Measurements from ENCODE around the gene INCENP.

INCENP gene

DNA sequence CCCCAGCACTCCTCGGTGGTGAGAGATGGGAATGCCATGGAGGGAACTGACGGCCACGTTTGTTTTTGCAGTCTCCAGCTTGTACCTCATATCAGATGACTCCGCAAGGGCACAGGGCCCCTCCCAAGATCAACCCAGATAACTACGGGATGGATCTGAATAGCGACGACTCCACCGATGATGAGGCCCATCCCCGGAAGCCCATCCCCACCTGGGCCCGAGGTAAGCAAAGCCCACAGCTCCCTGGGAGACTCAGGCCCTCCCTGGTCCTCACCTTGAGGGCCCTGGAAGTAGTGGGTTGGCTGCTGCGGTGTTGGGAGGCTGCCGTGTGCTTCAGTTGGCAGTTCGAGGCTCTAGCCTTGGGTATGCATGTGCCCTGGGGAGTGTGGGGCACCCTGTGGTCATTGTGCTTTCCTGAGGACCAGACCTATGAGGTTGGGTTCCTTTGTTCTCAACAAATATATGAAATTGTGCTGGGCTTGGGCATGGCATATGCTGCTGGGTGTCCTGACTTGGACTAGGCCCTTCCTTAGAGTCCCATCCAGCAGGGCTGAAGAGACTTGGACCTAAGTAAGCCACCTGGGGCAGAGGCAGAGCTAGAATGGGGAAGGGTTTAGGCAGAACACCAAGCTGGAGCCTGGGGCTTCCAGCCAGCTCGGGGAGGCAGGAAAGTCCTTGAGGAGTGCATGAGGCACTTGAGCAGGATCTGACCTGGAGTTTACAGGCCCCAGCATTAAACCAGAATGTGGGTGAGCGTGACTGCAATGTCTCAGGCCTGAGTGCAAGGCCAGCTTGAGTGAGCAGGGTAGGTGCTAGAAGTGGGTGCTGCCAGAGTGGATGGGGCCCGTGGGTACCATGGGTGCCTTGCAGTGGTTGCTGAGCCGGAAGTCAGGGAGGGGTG lies 26.4 kb downstream of the INCENP start:
- ChIA-PET POLR2A (ENCODE audit: low non-redundant PET) (no interaction called here), CTCF (no interaction called here)
- DNase-seq (ENCODE audit: low spot score), result no peak
- TF ChIP-seq, protein P1, sequence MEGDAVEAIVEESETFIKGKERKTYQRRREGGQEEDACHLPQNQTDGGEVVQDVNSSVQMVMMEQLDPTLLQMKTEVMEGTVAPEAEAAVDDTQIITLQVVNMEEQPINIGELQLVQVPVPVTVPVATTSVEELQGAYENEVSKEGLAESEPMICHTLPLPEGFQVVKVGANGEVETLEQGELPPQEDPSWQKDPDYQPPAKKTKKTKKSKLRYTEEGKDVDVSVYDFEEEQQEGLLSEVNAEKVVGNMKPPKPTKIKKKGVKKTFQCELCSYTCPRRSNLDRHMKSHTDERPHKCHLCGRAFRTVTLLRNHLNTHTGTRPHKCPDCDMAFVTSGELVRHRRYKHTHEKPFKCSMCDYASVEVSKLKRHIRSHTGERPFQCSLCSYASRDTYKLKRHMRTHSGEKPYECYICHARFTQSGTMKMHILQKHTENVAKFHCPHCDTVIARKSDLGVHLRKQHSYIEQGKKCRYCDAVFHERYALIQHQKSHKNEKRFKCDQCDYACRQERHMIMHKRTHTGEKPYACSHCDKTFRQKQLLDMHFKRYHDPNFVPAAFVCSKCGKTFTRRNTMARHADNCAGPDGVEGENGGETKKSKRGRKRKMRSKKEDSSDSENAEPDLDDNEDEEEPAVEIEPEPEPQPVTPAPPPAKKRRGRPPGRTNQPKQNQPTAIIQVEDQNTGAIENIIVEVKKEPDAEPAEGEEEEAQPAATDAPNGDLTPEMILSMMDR (conservative IDR thresholded peaks at IDR 0.05; ENCODE audit: low read depth), result no peak
- H3K27ac ChIP-seq, result no peak overlapping the region

DNA sequence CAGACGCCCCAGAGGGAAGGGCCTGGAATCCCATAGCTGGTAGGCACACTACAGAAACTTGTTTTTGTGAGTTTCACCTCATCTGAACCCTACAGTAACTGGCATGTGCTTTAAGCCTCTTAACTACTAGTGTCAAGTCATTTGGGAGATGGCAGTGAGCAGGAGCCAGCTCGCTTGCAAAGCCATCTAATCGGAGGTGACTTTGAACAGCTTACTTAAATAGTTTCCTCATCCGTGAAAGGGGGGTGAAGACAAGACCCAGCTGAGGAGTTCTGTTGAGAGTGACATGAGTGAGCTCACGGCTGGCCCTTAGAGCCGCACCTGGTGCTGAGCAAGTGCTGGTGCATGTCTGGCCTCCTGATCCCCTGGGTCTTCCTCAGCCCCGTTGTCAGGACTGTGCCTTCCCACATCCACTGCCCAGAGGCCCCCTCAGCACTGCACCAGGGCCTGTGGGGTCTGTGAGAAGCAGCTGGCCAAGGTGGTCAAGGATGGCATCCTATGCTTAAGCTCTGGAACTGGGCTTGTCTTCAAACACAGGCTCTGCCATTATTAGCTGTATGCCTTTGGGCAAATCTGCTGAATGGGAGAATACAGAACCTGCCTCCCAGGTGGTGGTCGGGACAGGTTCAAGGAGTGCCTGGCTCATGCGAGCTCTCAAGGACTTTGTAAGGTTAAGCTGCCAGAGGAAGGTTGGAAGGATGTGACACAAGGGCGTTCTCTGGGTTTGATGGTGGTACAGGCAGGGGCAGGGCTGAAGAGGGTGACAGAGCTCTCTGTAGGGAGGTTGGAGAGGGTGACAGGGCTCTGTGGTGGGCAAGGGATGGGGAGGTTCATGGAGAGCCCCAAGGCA lies 27.3 kb downstream of the INCENP start:
- ChIA-PET POLR2A (ENCODE audit: low non-redundant PET) (interaction anchor here (0.6 to 1.3 kb wide), 2 partner anchors 9 to 316 kb away, joined by 3 to 5 read pairs; no protein-coding TSS in a partner anchor), CTCF (no interaction called here)
- DNase-seq (ENCODE audit: low spot score), result no peak
- TF ChIP-seq, protein P1 (conservative IDR thresholded peaks at IDR 0.05; ENCODE audit: low read depth), result no peak
- no peak overlapping the region for H3K27ac ChIP-seq

- ChIA-PET CTCF (no interaction called here), POLR2A (ENCODE audit: low non-redundant PET) (interaction anchor here (1.3 kb wide), 1 partner anchor 10 kb away, joined by 3 read pairs; no protein-coding TSS in a partner anchor)
Measured at GRCh38 chr11:62151737-62152102, 27.9 kb downstream of the INCENP start.

DNA sequence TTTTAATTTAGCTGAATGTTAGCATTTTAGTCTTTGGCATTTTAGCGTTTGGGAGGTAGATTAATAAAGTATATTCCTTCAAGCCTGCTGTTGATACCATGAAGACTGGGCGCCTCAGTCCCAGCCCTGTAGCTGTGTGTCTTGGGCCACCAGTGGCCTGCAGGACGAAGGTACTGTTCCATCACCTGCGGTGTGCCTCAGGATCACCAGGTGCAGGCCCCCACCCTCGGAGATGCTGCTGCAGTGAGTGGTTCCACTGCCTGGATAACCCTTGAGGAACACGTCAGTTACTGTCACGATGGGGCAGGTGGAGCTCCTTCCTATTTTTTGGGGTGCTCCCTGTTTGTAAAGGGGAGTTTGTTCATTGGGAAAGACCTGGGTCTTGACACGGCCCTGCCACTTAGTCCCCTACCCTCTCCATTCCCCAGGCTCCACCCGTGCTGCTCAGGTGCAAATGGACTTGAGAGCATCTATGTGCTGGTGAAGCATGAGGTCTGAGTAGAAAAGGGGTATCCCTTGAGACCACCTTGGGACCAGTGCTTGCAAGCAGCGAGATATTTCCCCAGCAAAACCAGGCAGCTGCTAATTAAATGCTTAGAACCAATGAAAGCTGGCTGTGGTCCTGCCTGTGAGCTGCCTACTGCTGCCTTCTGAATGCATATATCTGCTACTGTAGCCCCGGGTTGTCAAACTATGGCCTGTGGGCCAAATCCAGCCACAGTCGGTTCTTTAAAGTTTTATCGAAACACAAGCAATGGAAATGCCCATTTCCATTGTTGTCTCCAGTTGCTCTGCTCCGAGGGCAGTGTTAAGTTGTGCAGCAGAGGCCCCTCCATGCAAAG lies 28.7 kb downstream of the INCENP start:
- no peak for DNase-seq (ENCODE audit: low spot score)
- TF ChIP-seq, protein P1 (conservative IDR thresholded peaks at IDR 0.05; ENCODE audit: low read depth), result no peak
- CTCF ChIA-PET, result interaction anchor here (0.6 kb wide), 1 partner anchor 289 kb away, joined by 3 read pairs; no protein-coding TSS in a partner anchor
- H3K27ac ChIP-seq, result no peak overlapping the region
- POLR2A ChIA-PET (ENCODE audit: low non-redundant PET), result interaction anchor here (1.3 kb wide), 1 partner anchor 11 kb away, joined by 3 read pairs; no protein-coding TSS in a partner anchor

More at GRCh38 chr11:62151737-62152102, 27.9 kb downstream of the INCENP start:
- no peak for DNase-seq (ENCODE audit: low spot score)
- no peak overlapping the region for H3K27ac ChIP-seq
- TF ChIP-seq, protein P1 (conservative IDR thresholded peaks at IDR 0.05; ENCODE audit: low read depth), result no peak

- no peak overlapping the region for H3K27ac ChIP-seq
- TF ChIP-seq, protein P1 (conservative IDR thresholded peaks at IDR 0.05; ENCODE audit: low read depth), result no peak
- no peak for DNase-seq (ENCODE audit: low spot score)
- POLR2A ChIA-PET (ENCODE audit: low non-redundant PET), result no interaction called here
- CTCF ChIA-PET, result interaction anchor here (0.6 kb wide), 1 partner anchor 289 kb away, joined by 3 read pairs; no protein-coding TSS in a partner anchor
Measured at GRCh38 chr11:62153087-62153395, 29.2 kb downstream of the INCENP start.

Measured in RWPE1 (cell line).